ENCODE measurements around the gene BRD1. TPM values are rescaled to one million over a fixed set of nuclear protein-coding genes. Genes with fewer than 3 reads are reported as not detected.
"Not testable (repeated sequence)": the region's sequence is repeated elsewhere in the genome, so short reads cannot be mapped to it uniquely, and the experiment has no call there.

Gene BRD1
- total RNA-seq, 2 donors from 2014 or later = 17.8 to 19.6 TPM

DNA sequence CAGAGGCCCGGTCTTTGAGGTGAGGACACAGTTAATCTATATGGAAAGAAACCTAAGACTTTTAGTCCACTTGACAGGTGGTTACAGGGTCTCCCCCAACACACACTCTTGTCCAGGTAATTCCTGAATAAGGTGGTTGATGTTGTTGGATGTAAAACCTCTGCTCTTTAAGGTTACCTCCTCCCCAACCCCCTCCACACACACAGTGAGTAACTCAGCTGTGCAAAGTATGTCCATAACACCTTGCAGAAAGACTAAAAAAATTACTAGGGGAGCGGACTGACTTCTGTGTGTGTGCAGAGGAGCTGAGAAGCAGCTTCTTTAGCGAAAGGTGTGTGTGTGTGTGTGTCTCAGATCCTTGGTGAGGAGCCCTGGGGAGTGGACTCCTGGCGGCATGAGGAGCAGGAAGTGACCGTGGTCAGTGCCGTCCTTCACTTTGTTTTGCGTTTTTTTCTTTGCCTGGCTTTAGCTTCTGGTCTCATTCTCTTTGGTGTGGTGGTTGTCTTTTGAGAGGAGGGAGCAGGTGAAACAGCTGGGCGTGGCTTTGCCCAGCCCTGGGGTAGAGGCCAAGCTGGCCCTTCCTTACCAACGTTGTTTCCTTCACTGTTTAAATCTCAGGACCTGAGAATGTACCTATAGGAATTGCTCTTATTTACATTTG is 27.7 kb upstream of the BRD1 start:
- ATAC-seq (no peak), DNase-seq (no peak)
- intact Hi-C loops (cut with DNase I) = loop anchor here in 1 of 2 donors (5.0 kb wide), 1 partner anchor 62 kb away; the partner anchor contains the start of genes ALG12 and CRELD2

- DNase-seq = peak; percentile 55
- ATAC-seq = no peak
- intact Hi-C loops (cut with DNase I) = no loop called here
Measured at GRCh38 chr22:49853981-49854831, 26.5 kb upstream of the BRD1 start.

- intact Hi-C loops (cut with DNase I) = no loop called here
- ATAC-seq = peak; percentile 95
- DNase-seq = peak; percentile 99
Measured at GRCh38 chr22:49852898-49853894, 25.5 kb upstream of the BRD1 start, which contains the start of gene ZBED4. Gene ZBED4 (plus strand): TSS chr22:49853844. CDS start chr22:49883663, 29,819 bp downstream.

DNA sequence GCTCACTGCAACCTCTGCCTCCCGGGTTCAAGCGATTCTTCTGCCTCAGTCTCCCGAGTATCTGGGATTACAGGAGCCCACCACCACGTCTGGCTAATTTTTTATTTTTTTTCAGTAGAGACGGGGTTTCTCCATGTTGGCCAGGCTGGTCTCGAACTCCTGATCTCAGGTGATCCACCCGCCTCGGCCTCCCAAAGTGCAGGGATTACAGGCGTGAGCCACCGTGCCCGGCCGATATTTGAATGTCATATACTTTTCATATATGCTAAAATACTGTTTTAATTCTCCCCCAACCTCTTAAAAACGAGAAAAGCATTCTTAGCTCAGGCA is 24.9 kb upstream of the BRD1 start:
- intact Hi-C loops (cut with DNase I); ATAC-seq; DNase-seq: not testable (repeated sequence)

DNA sequence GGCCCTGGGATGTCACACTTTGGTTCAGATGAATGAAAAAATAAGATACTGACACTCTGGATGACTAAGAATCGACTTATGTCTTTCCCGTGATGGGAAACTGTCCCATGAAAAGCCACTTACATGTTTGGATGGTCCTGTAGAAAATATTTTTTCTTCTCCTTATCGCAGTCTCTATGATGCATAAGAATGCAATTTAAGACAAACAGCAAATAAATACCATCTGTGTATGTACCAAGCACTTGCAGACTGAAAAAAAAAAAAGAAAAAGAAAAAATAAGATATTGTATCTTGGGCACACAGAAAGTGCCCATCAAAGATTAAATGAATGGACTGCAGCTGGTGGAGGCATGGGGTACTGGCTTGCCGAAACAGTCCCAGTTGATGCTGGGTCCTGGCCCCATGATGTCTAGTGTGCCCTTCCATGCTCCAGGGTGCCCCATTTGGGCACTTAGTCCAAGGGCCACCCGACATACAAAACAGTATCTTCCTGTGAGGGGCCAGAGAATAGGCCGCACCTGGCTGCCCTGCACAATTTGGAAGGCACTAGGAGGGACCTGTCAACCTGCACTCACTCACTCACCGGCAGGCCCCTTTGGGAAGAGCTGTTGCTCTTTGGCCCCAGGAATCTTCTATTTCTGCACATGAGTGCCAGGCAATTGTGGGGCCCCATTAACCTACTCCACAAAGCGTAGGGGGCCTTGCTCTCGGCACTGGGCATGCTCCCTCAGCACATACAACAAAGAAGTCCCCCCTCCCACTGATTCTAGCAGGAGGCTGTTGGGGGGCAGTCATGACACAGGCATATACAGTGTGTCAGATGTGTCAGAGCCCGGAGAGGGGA is 23.5 kb upstream of the BRD1 start:
- DNase-seq (no peak), ATAC-seq (no peak)
- intact Hi-C loops (cut with DNase I) = no loop called here

- DNase-seq (no peak), ATAC-seq (no peak)
- intact Hi-C loops (cut with DNase I) = no loop called here
Measured at GRCh38 chr22:49850021-49850911, 22.6 kb upstream of the BRD1 start.

- intact Hi-C loops (cut with DNase I) = no loop called here
- no peak for ATAC-seq
- no peak for DNase-seq
Measured at GRCh38 chr22:49849161-49850020, 21.7 kb upstream of the BRD1 start.

- intact Hi-C loops (cut with DNase I) = no loop called here
- no peak for DNase-seq
- ATAC-seq = no peak
Measured at GRCh38 chr22:49848690-49849160, 21.1 kb upstream of the BRD1 start.

DNA sequence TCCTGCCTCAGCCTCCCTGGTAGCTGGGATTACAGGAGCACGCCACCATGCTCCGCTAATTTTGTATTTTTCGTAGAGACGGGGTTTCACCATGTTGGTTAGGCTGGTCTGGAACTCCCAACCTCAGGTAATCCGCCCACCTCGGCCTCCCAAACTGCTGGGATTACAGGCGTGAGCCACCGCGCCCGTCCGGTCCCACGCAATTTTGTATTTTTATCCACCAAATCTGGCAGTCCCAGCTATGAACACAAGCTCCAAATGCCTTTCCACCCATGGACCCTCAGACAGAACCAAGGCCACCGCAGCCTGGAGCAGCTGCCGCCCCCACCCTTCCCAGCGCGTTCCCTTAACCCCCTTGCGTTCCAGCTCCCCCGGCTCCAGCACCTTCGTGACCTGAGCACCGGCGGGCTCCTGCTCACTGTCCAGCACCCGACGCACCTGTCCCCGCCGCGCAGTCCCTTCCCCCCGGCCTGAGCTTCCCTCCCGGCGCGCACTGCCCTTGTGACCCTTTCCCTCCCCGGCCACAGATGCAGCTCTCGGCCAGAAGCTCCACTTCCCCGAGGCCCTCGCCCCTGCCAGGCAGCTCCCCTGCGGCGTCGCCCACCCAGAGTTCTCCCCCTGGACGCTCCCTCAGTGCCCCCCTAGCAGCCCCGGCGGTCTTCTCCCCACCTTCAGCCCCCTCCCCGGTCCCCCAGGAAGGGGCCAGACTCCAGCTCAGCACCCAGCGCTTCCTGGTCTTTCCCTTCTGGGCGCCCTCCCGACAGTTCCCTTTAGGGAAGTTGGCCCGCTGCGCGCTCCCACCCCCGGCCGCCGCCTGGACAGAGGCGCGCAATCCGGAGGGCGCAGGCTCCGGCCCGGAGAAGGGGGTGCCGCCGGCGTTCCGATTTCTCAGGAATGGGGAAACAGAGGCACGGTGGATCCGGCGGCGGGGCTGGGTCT is 20.3 kb upstream of the BRD1 start:
- peak; percentile 42 for DNase-seq
- peak in 1 of 2 donors; percentile 17 for ATAC-seq
- intact Hi-C loops (cut with DNase I) = no loop called here

DNA sequence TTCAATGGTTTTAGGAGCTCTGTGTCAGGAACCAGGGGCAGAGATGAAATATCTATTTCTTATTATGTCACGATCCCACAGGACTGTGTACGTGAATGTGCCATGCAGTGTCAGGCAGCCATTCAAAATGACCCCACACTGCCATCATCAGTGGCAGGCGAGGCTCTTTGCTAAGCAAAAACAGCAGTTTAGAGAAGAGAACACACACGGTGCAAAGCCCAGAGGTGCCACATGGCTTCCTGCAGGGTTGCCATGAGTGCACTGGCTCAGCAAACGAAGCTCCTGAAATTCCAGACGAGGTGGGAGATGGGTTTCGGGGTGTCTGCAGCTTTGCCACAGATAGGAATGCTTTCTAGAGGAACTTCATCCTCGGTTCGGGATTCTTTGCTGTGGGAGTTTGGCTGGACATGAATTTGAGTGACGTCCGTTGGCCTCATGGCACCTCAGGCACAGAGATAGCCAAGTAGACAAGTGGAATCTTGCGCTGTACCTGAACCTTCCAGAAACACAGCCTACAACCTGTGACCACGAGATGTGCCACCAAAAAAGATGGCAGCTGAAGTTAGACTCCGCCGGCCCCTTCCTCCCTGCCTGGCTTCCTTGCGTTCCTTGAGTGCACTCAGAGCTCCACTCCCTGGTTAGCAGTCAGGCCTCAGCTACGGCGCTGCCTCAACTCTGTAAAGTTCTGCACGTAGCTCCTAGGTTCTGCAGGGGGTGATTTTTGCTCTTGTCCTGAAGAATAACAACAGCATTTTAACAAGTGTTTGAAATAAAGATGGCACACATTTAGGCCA is 18.2 kb upstream of the BRD1 start:
- intact Hi-C loops (cut with DNase I) = no loop called here
- DNase-seq = no peak
- ATAC-seq = no peak

DNA sequence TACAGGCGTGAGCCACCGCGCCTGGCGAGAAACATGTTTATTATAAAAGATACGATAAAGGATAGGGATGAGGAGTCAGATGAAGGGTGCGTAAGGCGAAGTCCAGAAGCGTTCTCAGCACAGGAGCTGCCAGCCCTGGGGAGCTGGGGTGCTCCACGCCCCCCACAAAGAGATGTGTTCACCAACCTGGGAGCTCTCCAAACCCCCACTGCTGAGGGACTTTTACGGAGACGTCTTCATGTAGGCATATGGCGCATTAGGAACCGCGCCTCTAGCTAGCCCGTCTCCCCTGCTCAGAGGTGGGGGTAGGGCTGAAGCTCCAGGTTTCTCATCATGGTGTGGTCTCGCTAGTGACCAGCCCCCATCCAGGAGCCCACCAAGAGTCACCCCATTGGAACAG is 17.6 kb upstream of the BRD1 start:
- ATAC-seq = no peak
- intact Hi-C loops (cut with DNase I) = no loop called here
- DNase-seq = no peak

- intact Hi-C loops (cut with DNase I) = loop anchor here in 1 of 2 donors (10.0 kb wide), 1 partner anchor 54 kb away; no protein-coding TSS in a partner anchor
- DNase-seq = no peak
- ATAC-seq = peak; percentile 80 to 87
Measured at GRCh38 chr22:49838771-49839717, 11.4 kb upstream of the BRD1 start.

DNA sequence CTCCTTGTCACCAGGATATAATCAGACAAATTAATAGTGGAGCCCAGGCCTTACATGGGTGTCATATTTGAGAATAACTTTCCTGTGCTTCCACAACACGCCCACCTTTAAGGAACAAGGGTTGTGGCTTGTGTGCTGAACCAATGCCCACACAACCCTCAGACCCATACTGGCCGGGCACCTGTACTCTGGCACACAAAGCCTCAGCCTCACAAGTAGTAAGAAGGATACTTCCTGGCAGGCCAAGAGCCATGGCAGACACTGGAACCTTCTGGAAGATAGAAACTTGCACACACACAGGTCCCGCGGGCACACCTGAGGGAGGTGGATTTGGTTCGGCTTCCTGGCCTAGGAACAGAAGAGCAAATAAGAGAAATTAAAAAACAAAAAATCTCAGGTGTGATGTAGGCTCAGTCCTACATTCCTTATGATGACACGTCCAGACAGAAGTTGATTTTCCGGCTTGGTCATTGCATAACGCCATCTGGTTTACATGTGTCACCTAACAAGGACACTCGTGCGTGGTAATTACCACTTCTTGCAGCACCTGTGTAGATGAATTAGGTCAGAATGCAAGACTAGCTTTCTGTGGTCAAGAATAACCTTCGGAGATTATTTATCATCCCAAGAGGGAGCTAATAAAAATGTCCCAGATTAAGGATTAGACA is 5.8 kb upstream of the BRD1 start:
- ATAC-seq = no peak
- no peak for DNase-seq

More for the DNA sequence above, 5.8 kb upstream of the BRD1 start:
- intact Hi-C loops (cut with DNase I) = loop anchor here in 1 of 2 donors (10.0 kb wide), 1 partner anchor 49 kb away; no protein-coding TSS in a partner anchor

Measured in left cardiac atrium (tissue), 4 donors.